ENCODE data around the gene ZCCHC7.

DNA sequence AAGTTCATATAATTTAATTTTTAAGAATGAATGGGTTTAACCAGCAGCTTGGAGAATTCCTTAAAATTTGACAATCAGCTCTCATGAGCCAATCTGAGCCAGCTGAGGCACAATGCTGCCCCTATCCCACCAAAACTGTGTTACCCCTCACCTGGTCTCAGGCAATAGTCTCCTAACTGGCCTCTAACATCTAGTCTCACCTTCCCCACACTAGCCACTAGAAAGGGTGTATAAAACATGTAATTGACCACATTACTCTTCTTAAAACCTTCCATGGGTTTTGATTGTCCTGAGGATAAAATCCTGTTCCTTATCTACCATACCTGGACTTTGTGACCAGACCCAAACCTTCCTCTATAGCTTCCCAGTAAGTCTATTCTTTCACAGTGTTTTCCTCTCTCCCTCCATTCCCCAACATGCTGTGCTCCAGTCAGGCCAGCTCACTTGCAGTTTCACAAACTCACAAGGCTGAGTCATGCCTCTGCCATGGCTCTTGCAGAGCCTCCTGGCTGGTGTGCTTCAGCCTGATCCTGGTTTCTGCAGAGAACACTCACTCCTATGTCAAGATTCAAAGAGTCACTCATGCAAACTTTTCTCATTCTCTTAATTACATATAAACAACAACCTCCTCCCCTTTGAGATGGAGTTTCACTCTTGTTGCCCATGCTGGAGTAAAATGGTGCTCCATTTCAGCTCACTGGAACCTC is 16.0 kb upstream of the ZCCHC7 start:
- TF ChIP-seq, protein P1, sequence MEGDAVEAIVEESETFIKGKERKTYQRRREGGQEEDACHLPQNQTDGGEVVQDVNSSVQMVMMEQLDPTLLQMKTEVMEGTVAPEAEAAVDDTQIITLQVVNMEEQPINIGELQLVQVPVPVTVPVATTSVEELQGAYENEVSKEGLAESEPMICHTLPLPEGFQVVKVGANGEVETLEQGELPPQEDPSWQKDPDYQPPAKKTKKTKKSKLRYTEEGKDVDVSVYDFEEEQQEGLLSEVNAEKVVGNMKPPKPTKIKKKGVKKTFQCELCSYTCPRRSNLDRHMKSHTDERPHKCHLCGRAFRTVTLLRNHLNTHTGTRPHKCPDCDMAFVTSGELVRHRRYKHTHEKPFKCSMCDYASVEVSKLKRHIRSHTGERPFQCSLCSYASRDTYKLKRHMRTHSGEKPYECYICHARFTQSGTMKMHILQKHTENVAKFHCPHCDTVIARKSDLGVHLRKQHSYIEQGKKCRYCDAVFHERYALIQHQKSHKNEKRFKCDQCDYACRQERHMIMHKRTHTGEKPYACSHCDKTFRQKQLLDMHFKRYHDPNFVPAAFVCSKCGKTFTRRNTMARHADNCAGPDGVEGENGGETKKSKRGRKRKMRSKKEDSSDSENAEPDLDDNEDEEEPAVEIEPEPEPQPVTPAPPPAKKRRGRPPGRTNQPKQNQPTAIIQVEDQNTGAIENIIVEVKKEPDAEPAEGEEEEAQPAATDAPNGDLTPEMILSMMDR (IDR thresholded peaks at IDR 0.05) = no peak
- TF ChIP-seq RAD21 (conservative IDR thresholded peaks at IDR 0.05 in 1 of 2, IDR thresholded peaks at IDR 0.05 in 1 of 2) = no peak
- TF ChIP-seq, protein P2, sequence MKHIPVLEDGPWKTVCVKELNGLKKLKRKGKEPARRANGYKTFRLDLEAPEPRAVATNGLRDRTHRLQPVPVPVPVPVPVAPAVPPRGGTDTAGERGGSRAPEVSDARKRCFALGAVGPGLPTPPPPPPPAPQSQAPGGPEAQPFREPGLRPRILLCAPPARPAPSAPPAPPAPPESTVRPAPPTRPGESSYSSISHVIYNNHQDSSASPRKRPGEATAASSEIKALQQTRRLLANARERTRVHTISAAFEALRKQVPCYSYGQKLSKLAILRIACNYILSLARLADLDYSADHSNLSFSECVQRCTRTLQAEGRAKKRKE (CRISPR knock-in tag; IDR thresholded peaks at IDR 0.05; ENCODE audit: low read depth) = no peak
- TF ChIP-seq EHMT2 (IDR thresholded peaks at IDR 0.05; ENCODE audit: low read depth) = no peak
- TF ChIP-seq EP300 (IDR thresholded peaks at IDR 0.05) = no peak
- TF ChIP-seq POLR2A (IDR thresholded peaks at IDR 0.05; ENCODE audit: low read length) = no peak
- no peak for TF ChIP-seq CHD2 (IDR thresholded peaks at IDR 0.05; ENCODE audit: low read length, partially characterized antibody)
- no peak for TF ChIP-seq BHLHE40 (IDR thresholded peaks at IDR 0.05; ENCODE audit: low read depth, low read length)
- TF ChIP-seq, protein P3, sequence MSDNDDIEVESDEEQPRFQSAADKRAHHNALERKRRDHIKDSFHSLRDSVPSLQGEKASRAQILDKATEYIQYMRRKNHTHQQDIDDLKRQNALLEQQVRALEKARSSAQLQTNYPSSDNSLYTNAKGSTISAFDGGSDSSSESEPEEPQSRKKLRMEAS (IDR thresholded peaks at IDR 0.05) = no peak
- TF ChIP-seq, protein P4, sequence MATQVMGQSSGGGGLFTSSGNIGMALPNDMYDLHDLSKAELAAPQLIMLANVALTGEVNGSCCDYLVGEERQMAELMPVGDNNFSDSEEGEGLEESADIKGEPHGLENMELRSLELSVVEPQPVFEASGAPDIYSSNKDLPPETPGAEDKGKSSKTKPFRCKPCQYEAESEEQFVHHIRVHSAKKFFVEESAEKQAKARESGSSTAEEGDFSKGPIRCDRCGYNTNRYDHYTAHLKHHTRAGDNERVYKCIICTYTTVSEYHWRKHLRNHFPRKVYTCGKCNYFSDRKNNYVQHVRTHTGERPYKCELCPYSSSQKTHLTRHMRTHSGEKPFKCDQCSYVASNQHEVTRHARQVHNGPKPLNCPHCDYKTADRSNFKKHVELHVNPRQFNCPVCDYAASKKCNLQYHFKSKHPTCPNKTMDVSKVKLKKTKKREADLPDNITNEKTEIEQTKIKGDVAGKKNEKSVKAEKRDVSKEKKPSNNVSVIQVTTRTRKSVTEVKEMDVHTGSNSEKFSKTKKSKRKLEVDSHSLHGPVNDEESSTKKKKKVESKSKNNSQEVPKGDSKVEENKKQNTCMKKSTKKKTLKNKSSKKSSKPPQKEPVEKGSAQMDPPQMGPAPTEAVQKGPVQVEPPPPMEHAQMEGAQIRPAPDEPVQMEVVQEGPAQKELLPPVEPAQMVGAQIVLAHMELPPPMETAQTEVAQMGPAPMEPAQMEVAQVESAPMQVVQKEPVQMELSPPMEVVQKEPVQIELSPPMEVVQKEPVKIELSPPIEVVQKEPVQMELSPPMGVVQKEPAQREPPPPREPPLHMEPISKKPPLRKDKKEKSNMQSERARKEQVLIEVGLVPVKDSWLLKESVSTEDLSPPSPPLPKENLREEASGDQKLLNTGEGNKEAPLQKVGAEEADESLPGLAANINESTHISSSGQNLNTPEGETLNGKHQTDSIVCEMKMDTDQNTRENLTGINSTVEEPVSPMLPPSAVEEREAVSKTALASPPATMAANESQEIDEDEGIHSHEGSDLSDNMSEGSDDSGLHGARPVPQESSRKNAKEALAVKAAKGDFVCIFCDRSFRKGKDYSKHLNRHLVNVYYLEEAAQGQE (IDR thresholded peaks at IDR 0.05) = no peak
- TF ChIP-seq ESRRA (IDR thresholded peaks at IDR 0.05; ENCODE audit: borderline replicate concordance, low read length) = no peak
